H9 (cell line): ENCODE data around the gene TGIF1. TPM values are rescaled to one million over a fixed set of nuclear protein-coding genes. Genes with fewer than 3 reads are reported as not detected.

Experiments used
- DNase-seq: peaks from one replicate; pipeline ENCODE4 v3.0.0-alpha.2; 2017
- H2AFZ ChIP-seq: one replicate; pipeline ENCODE4 v1.6.1; 2013; ENCODE audit warnings: mild to moderate bottlenecking, low read length, control low read depth, moderate library complexity
- H2AK5ac ChIP-seq: 2 replicates; pipeline ENCODE4 v1.6.1; 2013; ENCODE audit warnings: low read length, control low read depth, mixed read lengths; ENCODE audit not compliant: insufficient read length
- H2BK120ac ChIP-seq: one replicate; pipeline ENCODE4 v1.6.1; 2013; ENCODE audit warnings: low read depth, mild to moderate bottlenecking, low read length, control low read depth, inconsistent platforms; ENCODE audit not compliant: poor library complexity, severe bottlenecking
- H2BK12ac ChIP-seq: 2 replicates; pipeline ENCODE4 v1.6.1; 2013; ENCODE audit warnings: low read length, control low read depth, mixed read lengths, low read depth; ENCODE audit not compliant: insufficient read length
- H2BK15ac ChIP-seq: 2 replicates; pipeline ENCODE4 v1.6.1; 2013; ENCODE audit warnings: low read depth, low read length, control low read depth
- H2BK20ac ChIP-seq: one replicate; pipeline ENCODE4 v1.6.1; 2013; ENCODE audit warnings: low read depth, mild to moderate bottlenecking, low read length, control low read depth, inconsistent platforms; ENCODE audit not compliant: poor library complexity, severe bottlenecking
- H2BK5ac ChIP-seq: 2 replicates; pipeline ENCODE4 v1.6.1; 2013; ENCODE audit warnings: low read length, control low read depth, mixed read lengths; ENCODE audit not compliant: insufficient read length
- H3K14ac ChIP-seq: 2 replicates; pipeline ENCODE4 v1.6.1; 2013; ENCODE audit warnings: low read length, control low read depth; ENCODE audit not compliant: insufficient read depth
- H3K18ac ChIP-seq: 2 replicates; pipeline ENCODE4 v1.6.1; 2013; ENCODE audit warnings: low read depth, mild to moderate bottlenecking, mixed read lengths, low read length, control low read depth; ENCODE audit not compliant: insufficient read length
- H3K23ac ChIP-seq: 2 replicates; pipeline ENCODE4 v1.6.1; 2013; ENCODE audit warnings: low read length, control low read depth, mixed read lengths, low read depth; ENCODE audit not compliant: insufficient read length
- H3K23me2 ChIP-seq: 2 replicates; pipeline ENCODE4 v1.6.1; 2013; ENCODE audit warnings: low read depth, mild to moderate bottlenecking, mixed read lengths, low read length, control low read depth; ENCODE audit not compliant: insufficient read length, poor library complexity, severe bottlenecking
- H3K27ac ChIP-seq: 2 replicates; pipeline ENCODE4 v1.5.1; 2013; ENCODE audit warnings: low read length, control low read depth, mixed read lengths, low read depth; ENCODE audit not compliant: insufficient read length
- H3K27me3 ChIP-seq: 2 replicates; pipeline ENCODE4 v1.6.1; 2013; ENCODE audit warnings: low read length, control low read depth, inconsistent platforms; ENCODE audit not compliant: insufficient read depth
- H3K4ac ChIP-seq: 2 replicates; pipeline ENCODE4 v1.6.1; 2013; ENCODE audit warnings: low read depth, mild to moderate bottlenecking, control low read depth, inconsistent platforms, low read length, moderate library complexity
- H3K4me1 ChIP-seq: 2 replicates; pipeline ENCODE4 v1.6.1; 2013; ENCODE audit warnings: low read length, control low read depth, inconsistent platforms; ENCODE audit not compliant: insufficient read depth
- H3K4me2 ChIP-seq: 2 replicates; pipeline ENCODE4 v1.6.1; 2013; ENCODE audit warnings: low read length, control low read depth, mixed read lengths; ENCODE audit not compliant: insufficient read length, insufficient read depth
- H3K56ac ChIP-seq: 2 replicates; pipeline ENCODE4 v1.6.1; 2013; ENCODE audit warnings: low read depth, mild to moderate bottlenecking, mixed read lengths, low read length, control low read depth; ENCODE audit not compliant: insufficient read length
- H3K79me1 ChIP-seq: 2 replicates; pipeline ENCODE4 v1.6.1; 2013; ENCODE audit warnings: low read depth, mild to moderate bottlenecking, moderate library complexity, low read length, control low read depth, inconsistent platforms; ENCODE audit not compliant: insufficient read depth, poor library complexity, severe bottlenecking
- H3K79me2 ChIP-seq: 2 replicates; pipeline ENCODE4 v1.6.1; 2013; ENCODE audit warnings: low read length, control low read depth, inconsistent platforms; ENCODE audit not compliant: insufficient read depth
- H3K9ac ChIP-seq: 2 replicates; pipeline ENCODE4 v1.6.1; 2013; ENCODE audit warnings: low read length, control low read depth, mixed read lengths; ENCODE audit not compliant: insufficient read length; ENCODE audit errors: extremely low read depth
- H3K9me3 ChIP-seq: one replicate; pipeline ENCODE4 v1.6.1; 2013; ENCODE audit warnings: low read depth, low read length, inconsistent platforms; ENCODE audit not compliant: control insufficient read depth
- H3T11ph ChIP-seq: one replicate; pipeline ENCODE4 v1.6.1; 2013; ENCODE audit warnings: mild to moderate bottlenecking, low read length, control low read depth, inconsistent platforms
- H4K20me1 ChIP-seq: one replicate; pipeline ENCODE4 v1.6.1; 2013; ENCODE audit not compliant: control insufficient read depth, insufficient read length, insufficient read depth
- H4K5ac ChIP-seq: 2 replicates; pipeline ENCODE4 v1.6.1; 2013; ENCODE audit warnings: low read depth, mild to moderate bottlenecking, mixed read lengths, low read length, control low read depth; ENCODE audit not compliant: insufficient read length
- H4K8ac ChIP-seq: replicated peaks from 2 replicates; pipeline ENCODE4 v1.6.1; 2013; ENCODE audit warnings: low read length, control low read depth, mixed read lengths, low read depth; ENCODE audit not compliant: insufficient read length
- H4K91ac ChIP-seq: 2 replicates; pipeline ENCODE4 v1.6.1; 2013; ENCODE audit warnings: low read depth, mild to moderate bottlenecking, moderate library complexity, mixed read lengths, low read length, control low read depth; ENCODE audit not compliant: insufficient read length
- H3K27ac Mint-ChIP-seq, 3 experiments: 2 replicates in 2 of 3; 3 replicates in 1 of 3; pipeline ENCODE4 v1.8.0; 2020 to 2021; ENCODE audit warnings: mixed read lengths in 3 of 3, mild to moderate bottlenecking in 1 of 3, moderate library complexity in 1 of 3
- H3K27me3 Mint-ChIP-seq: 2 replicates; pipeline ENCODE4 v1.8.0; 2021; ENCODE audit warnings: low read depth, mild to moderate bottlenecking, moderate library complexity, mixed read lengths
- H3K36me3 Mint-ChIP-seq, 3 experiments: 2 replicates in 2 of 3; 3 replicates in 1 of 3; pipeline ENCODE4 v1.8.0; 2020 to 2021; ENCODE audit warnings: low read depth in 3 of 3, mixed read lengths in 3 of 3; ENCODE audit not compliant: insufficient read depth in 1 of 3
- H3K4me1 Mint-ChIP-seq, 2 experiments: 2 replicates each; pipeline ENCODE4 v1.8.0; 2020; ENCODE audit warnings: mixed read lengths in 2 of 2
- H3K4me3 Mint-ChIP-seq, 2 experiments: 2 replicates in 1 of 2; 3 replicates in 1 of 2; pipeline ENCODE4 v1.8.0; 2020 to 2021; ENCODE audit warnings: mild to moderate bottlenecking in 2 of 2, mixed read lengths in 2 of 2, moderate library complexity in 1 of 2
- H3K9me3 Mint-ChIP-seq, 2 experiments: 2 replicates in 1 of 2; 3 replicates in 1 of 2; pipeline ENCODE4 v1.8.0; 2020; ENCODE audit warnings: mild to moderate bottlenecking in 2 of 2, mixed read lengths in 2 of 2, moderate library complexity in 1 of 2
- WGBS: extraction: QIAGEN DNeasy Blood & Tissue Kit; methylation state at CpG from one replicate; pipeline ENCODE4 v1.1.7; 2013; ENCODE audit warnings: missing lambda C conversion rate, low lambda C conversion rate, mixed read lengths; ENCODE audit not compliant: insufficient read length; ENCODE audit errors: extremely low coverage; 5-methylcytosine and 5-hydroxymethylcytosine counted together
- total RNA-seq: library from RNA; stranded (reverse); gene quantifications from 2 replicates; pipeline ENCODE4 v1.2.1, GENCODE V29; 2021
- TF ChIP-seq, protein P1 (sequence below): fragments of 200-600 bp; sonication (generic); conservative IDR thresholded peaks from 3 replicates; pipeline ENCODE4 v1.8.0; 2021; ENCODE audit warnings: antibody characterized with exemption, mild to moderate bottlenecking

TGIF1 gene
- total RNA-seq, 1 experiment from 2014 or later, result 261 TPM

DNA sequence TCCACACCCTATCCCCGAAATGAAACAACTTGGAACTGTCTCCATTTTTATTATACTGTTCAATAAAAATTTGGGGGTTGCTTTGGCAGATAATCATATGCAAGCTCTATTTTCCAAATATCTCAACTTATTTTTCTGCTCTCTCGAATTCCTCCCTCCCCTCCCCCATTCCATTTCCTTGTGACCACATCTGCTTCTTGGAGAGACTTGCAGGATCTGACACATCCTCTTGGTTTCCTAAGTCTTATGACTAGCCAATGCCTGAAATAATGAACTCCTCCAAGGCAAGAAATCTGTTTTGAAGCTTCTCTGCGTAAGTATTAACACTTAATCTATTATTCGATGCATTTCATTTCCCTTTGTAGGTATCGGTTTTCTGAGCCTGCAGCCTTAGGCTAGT lies 16.1 kb downstream of the TGIF1 start:
- no peaks in the 10 kb centered on the region for H3K23me2 ChIP-seq
- Mint-ChIP-seq H3K36me3 (peaks cover under 1 to 19% (median 1%) of the 10 kb centered on the region in 3 experiments; a peak in 5 of 7 replicates), H3K4me1 (peaks cover 40 to 46% of the 10 kb centered on the region in 2 experiments), H3K4me3 (peak overlapping the region in 1 of 2 experiments; percentile 13; a peak in 1 of 5 replicates), H3K27ac (peak overlapping the region; percentile 9 to 50 (median 29); a peak in 3 of 7 replicates), H3K9me3 (no peaks in the 10 kb centered on the region), H3K27me3 (no peaks in the 10 kb centered on the region)
- H3K4ac ChIP-seq, result no peak overlapping the region
- no peaks in the 10 kb centered on the region for H3K27me3 ChIP-seq
- no peak overlapping the region for H2AK5ac ChIP-seq
- H3K9me3 ChIP-seq, result no peaks in the 10 kb centered on the region
- H3K79me2 ChIP-seq, result no peaks in the 10 kb centered on the region
- no peaks in the 10 kb centered on the region for H4K20me1 ChIP-seq
- no peak overlapping the region for H2AFZ ChIP-seq
- H3K4me2 ChIP-seq, result no peak overlapping the region
- H2BK15ac ChIP-seq, result no peak overlapping the region
- no peak overlapping the region for H2BK120ac ChIP-seq
- no peak overlapping the region for H3K23ac ChIP-seq
- DNase-seq, result no peak
- H3T11ph ChIP-seq, result no peak overlapping the region
- no peak overlapping the region for H2BK5ac ChIP-seq
- H3K14ac ChIP-seq, result no peak overlapping the region
- H3K56ac ChIP-seq, result no peak overlapping the region
- no peak overlapping the region for H2BK12ac ChIP-seq
- H4K91ac ChIP-seq, result no peak overlapping the region
- no peak overlapping the region for H4K5ac ChIP-seq
- no peak overlapping the region for H2BK20ac ChIP-seq
- WGBS, result no CpG with 5 or more reads among the region's 5 CpGs
- no peak overlapping the region for H4K8ac ChIP-seq
- TF ChIP-seq, protein P1, sequence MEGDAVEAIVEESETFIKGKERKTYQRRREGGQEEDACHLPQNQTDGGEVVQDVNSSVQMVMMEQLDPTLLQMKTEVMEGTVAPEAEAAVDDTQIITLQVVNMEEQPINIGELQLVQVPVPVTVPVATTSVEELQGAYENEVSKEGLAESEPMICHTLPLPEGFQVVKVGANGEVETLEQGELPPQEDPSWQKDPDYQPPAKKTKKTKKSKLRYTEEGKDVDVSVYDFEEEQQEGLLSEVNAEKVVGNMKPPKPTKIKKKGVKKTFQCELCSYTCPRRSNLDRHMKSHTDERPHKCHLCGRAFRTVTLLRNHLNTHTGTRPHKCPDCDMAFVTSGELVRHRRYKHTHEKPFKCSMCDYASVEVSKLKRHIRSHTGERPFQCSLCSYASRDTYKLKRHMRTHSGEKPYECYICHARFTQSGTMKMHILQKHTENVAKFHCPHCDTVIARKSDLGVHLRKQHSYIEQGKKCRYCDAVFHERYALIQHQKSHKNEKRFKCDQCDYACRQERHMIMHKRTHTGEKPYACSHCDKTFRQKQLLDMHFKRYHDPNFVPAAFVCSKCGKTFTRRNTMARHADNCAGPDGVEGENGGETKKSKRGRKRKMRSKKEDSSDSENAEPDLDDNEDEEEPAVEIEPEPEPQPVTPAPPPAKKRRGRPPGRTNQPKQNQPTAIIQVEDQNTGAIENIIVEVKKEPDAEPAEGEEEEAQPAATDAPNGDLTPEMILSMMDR, result no peak
- H3K4me1 ChIP-seq, result peaks cover 9% of the 10 kb centered on the region
- no peaks in the 10 kb centered on the region for H3K79me1 ChIP-seq
- no peak overlapping the region for H3K9ac ChIP-seq
- H3K18ac ChIP-seq, result no peak overlapping the region
- no peak overlapping the region for H3K27ac ChIP-seq
